HCT116 (cell line): Measurements from ENCODE around the gene CACNA1C. TPM values are rescaled to one million over a fixed set of nuclear protein-coding genes. Genes with fewer than 3 reads are reported as not detected.

ENCODE experiments used
- ATAC-seq: fragments of 200-7000 bp; cut with Tn5 transposase; 2 replicates; pipeline ENCODE4 v1.9.1; 2020; ENCODE audit warnings: mild to moderate bottlenecking, moderate library complexity
- BruUV-seq: library from RNA; stranded (reverse); fragments of 400-500 nt; replicated peaks from 2 replicates; lab custom pipeline; 2021; lab: Mats Ljungman, UMichigan
- CTCF ChIA-PET: fragments of 300-600 bp; sonication (Branson Sonifier 250); formaldehyde crosslinking; loops from one replicate; lab custom pipeline; 2021; ENCODE audit warnings: antibody characterized with exemption; lab: Charles Lee
- POLR2A ChIA-PET: fragments of 300-600, 350-600 bp; sonication (Branson Sonifier 250); formaldehyde crosslinking; loops from one replicate; lab custom pipeline; 2021; ENCODE audit warnings: antibody characterized with exemption; lab: Charles Lee
- RAD21 ChIA-PET, 2 experiments: fragments of 300-600 bp; sonication (Branson Sonifier 250); formaldehyde crosslinking; loops; one replicate each; lab custom pipeline; 2023; ENCODE audit warnings: low total read pairs in 2 of 2; ENCODE audit not compliant: uncharacterized antibody in 2 of 2, unreplicated experiment in 2 of 2, low non-redundant PET in 1 of 2; lab: Charles Lee
- DNase-seq: peaks from one replicate; pipeline ENCODE4 v3.0.0-alpha.2; 2010; ENCODE audit warnings: low read depth, low spot score
- H2AFZ ChIP-seq: fragments of 200-600 bp; shearing (Covaris generic), sonication (generic); 2 replicates; pipeline ENCODE4 v1.6.1; 2017; ENCODE audit warnings: low read depth, mixed run types, mixed read lengths, antibody characterized with exemption, low read length; ENCODE audit not compliant: poor library complexity, severe bottlenecking
- H3K27ac ChIP-seq: 2 replicates; pipeline ENCODE4 v1.5.1; 2012; ENCODE audit warnings: low read depth, low read length
- H3K27me3 ChIP-seq: fragments of 200-600 bp; sonication (generic); 2 replicates; pipeline ENCODE4 v1.6.1; 2016; ENCODE audit warnings: mixed run types, low read length, mixed read lengths; ENCODE audit not compliant: insufficient read depth
- H3K36me3 ChIP-seq, 2 experiments: fragments of 200-500 bp in 1 of 2; fragments of 200-600 bp in 1 of 2; sonication (Bioruptor generic) in 1 of 2; sonication (generic) in 1 of 2; 2 replicates each; pipeline versions ENCODE4 v1.5.1 to v1.6.1; 2014 to 2016; ENCODE audit warnings: low read length in 2 of 2, inconsistent platforms in 1 of 2, mixed read lengths in 1 of 2, mixed run types in 1 of 2; ENCODE audit not compliant: insufficient read depth in 2 of 2, control insufficient read depth in 1 of 2
- H3K4me1 ChIP-seq, 2 experiments: fragments of 200-600 bp in 1 of 2; sonication (generic) in 1 of 2; 2 replicates each; pipeline versions ENCODE4 v1.5.1 to v1.6.1; 2012 to 2017; ENCODE audit warnings: low read length in 2 of 2, inconsistent platforms in 1 of 2, mild to moderate bottlenecking in 1 of 2, mixed read lengths in 1 of 2, mixed run types in 1 of 2, moderate library complexity in 1 of 2; ENCODE audit not compliant: insufficient read depth in 2 of 2, control insufficient read depth in 1 of 2
- H3K4me2 ChIP-seq: fragments of 200-600 bp; sonication (generic); 2 replicates; pipeline ENCODE4 v1.6.1; 2017; ENCODE audit warnings: mixed run types, low read length, mixed read lengths
- H3K4me3 ChIP-seq, 2 experiments: fragments of 200-600 bp in 1 of 2; sonication (generic) in 1 of 2; replicated peaks in 1 of 2; 2 replicates each; pipeline ENCODE4 v1.5.1; 2011 to 2016; ENCODE audit warnings: low read length in 2 of 2, control low read depth in 1 of 2, low read depth in 1 of 2, mild to moderate bottlenecking in 1 of 2, mixed read lengths in 1 of 2, mixed run types in 1 of 2
- H3K79me2 ChIP-seq: fragments of 200-600 bp; sonication (generic); 2 replicates; pipeline ENCODE4 v1.6.1; 2017; ENCODE audit warnings: mild to moderate bottlenecking, mixed run types, low read length, moderate library complexity, mixed read lengths; ENCODE audit not compliant: insufficient read depth
- H3K9ac ChIP-seq: fragments of 200-600 bp; sonication (generic); 2 replicates; pipeline ENCODE4 v1.6.1; 2016; ENCODE audit warnings: low read length, mixed read lengths
- H3K9me2 ChIP-seq: fragments of 200-600 bp; sonication (generic), shearing (Covaris generic); 2 replicates; pipeline ENCODE4 v1.6.1; 2017; ENCODE audit warnings: mixed run types, mild to moderate bottlenecking, moderate library complexity; ENCODE audit not compliant: insufficient read depth
- H3K9me3 ChIP-seq, 2 experiments: fragments of 200-500 bp in 1 of 2; fragments of 200-600 bp in 1 of 2; sonication (Bioruptor generic) in 1 of 2; sonication (generic) in 1 of 2; 2 replicates each; pipeline ENCODE4 v1.6.1; 2014 to 2017; ENCODE audit warnings: low read length in 2 of 2, mixed read lengths in 2 of 2, inconsistent platforms in 1 of 2, low read depth in 1 of 2, mild to moderate bottlenecking in 1 of 2, mixed run types in 1 of 2, moderate library complexity in 1 of 2; ENCODE audit not compliant: control insufficient read depth in 1 of 2, insufficient read depth in 1 of 2
- H4K20me1 ChIP-seq: fragments of 200-600 bp; sonication (generic), shearing (Covaris generic); 2 replicates; pipeline ENCODE4 v1.6.1; 2017; ENCODE audit warnings: mixed run types, mild to moderate bottlenecking, moderate library complexity; ENCODE audit not compliant: insufficient read depth
- ATF3 ChIP-seq: IDR thresholded peaks from 2 replicates; pipeline ENCODE4 v1.6.1; 2012
- CBX3 ChIP-seq: IDR thresholded peaks from 2 replicates; pipeline ENCODE4 v1.6.1; 2012; ENCODE audit warnings: low read depth
- CEBPB ChIP-seq: IDR thresholded peaks from 2 replicates; pipeline ENCODE4 v1.6.1; 2012; ENCODE audit warnings: low read depth
- EGR1 ChIP-seq: IDR thresholded peaks from 2 replicates; pipeline ENCODE4 v1.6.1; 2012; ENCODE audit warnings: low read depth
- ELF1 ChIP-seq: IDR thresholded peaks from 2 replicates; pipeline ENCODE4 v1.6.1; 2012; ENCODE audit warnings: low read depth, borderline replicate concordance
- EZH2 ChIP-seq: fragments of 200-600 bp; sonication (generic); IDR thresholded peaks from 2 replicates; pipeline ENCODE4 v1.6.1; 2017; ENCODE audit warnings: antibody characterized with exemption, mixed run types
- EZH2phosphoT487 ChIP-seq: fragments of 200-600 bp; IDR thresholded peaks from 2 replicates; pipeline ENCODE4 v1.6.1; 2018; ENCODE audit warnings: antibody characterized with exemption, borderline replicate concordance
- FOSL1 ChIP-seq: IDR thresholded peaks from 2 replicates; pipeline ENCODE4 v1.6.1; 2012; ENCODE audit warnings: low read depth
- JUND ChIP-seq: IDR thresholded peaks from 2 replicates; pipeline ENCODE4 v1.6.1; 2012
- MAX ChIP-seq: IDR thresholded peaks from 2 replicates; pipeline ENCODE4 v1.6.1; 2012
- POLR2A ChIP-seq: IDR thresholded peaks from 2 replicates; pipeline ENCODE4 v1.7.0; 2011; ENCODE audit warnings: borderline replicate concordance; ENCODE audit not compliant: insufficient read depth, insufficient read length; ENCODE audit errors: extremely low read depth
- POLR2AphosphoS5 ChIP-seq: IDR thresholded peaks from 2 replicates; pipeline ENCODE4 v1.6.1; 2011; ENCODE audit warnings: mild to moderate bottlenecking, low read depth, low read length, moderate library complexity
- RAD21 ChIP-seq: IDR thresholded peaks from 2 replicates; pipeline ENCODE4 v1.6.1; 2012; ENCODE audit warnings: low read depth, mild to moderate bottlenecking
- REST ChIP-seq: IDR thresholded peaks from 2 replicates; pipeline ENCODE4 v1.6.1; 2012; ENCODE audit warnings: low read depth
- SP1 ChIP-seq: IDR thresholded peaks from 2 replicates; pipeline ENCODE4 v1.6.1; 2012; ENCODE audit warnings: low read depth
- SRF ChIP-seq: IDR thresholded peaks from 2 replicates; pipeline ENCODE4 v1.6.1; 2012; ENCODE audit warnings: low read depth
- TCF7L2 ChIP-seq: IDR thresholded peaks from 2 replicates; pipeline ENCODE4 v1.7.0; 2011; ENCODE audit warnings: borderline replicate concordance, inconsistent platforms; ENCODE audit not compliant: insufficient read depth, insufficient read length; ENCODE audit errors: extremely low read depth
- ZBTB33 ChIP-seq: IDR thresholded peaks from 2 replicates; pipeline ENCODE4 v1.6.1; 2011; ENCODE audit warnings: mild to moderate bottlenecking, low read length, moderate library complexity; ENCODE audit not compliant: insufficient replicate concordance; ENCODE audit errors: extremely low read depth
- ZFX ChIP-seq: fragments of 450-650 bp; IDR thresholded peaks from 2 replicates; pipeline ENCODE4 v1.6.1; 2017
- intact Hi-C: fragments of 100-400 bp; cut with micrococcal nuclease; formaldehyde crosslinking; loops from 2 replicates; pipeline ENCODE4 v1.10.0; 2022
- total RNA-seq: library from RNA; stranded (reverse); gene quantifications from one replicate; pipeline ENCODE4 v1.2.1, GENCODE V29; 2021; ENCODE audit not compliant: unreplicated experiment
- TF ChIP-seq, protein P1 (sequence below), 3 experiments: fragments of 200-600 bp in 1 of 3; sonication (generic) in 1 of 3; IDR thresholded peaks in 2 of 3; conservative IDR thresholded peaks in 1 of 3; 2 replicates each; pipeline ENCODE4 v1.5.1; 2012 to 2017; ENCODE audit warnings: low read depth in 2 of 3, low read length in 2 of 3, antibody characterized with exemption in 1 of 3, borderline replicate concordance in 1 of 3, control low read depth in 1 of 3, mild to moderate bottlenecking in 1 of 3, mixed read lengths in 1 of 3, mixed run types in 1 of 3, moderate library complexity in 1 of 3; ENCODE audit not compliant: insufficient read depth in 1 of 3

Gene CACNA1C
- total RNA-seq, 1 experiment from 2014 or later = 0.05 TPM

GRCh38 chr12:2057795-2058408, 5.1 kb downstream of the CACNA1C start:
- CTCF ChIA-PET = interaction anchor here (0.9 to 1.7 kb wide), 2 partner anchors 224 to 226 kb away, joined by 3 to 6 read pairs; no protein-coding TSS in a partner anchor
- no peak for DNase-seq
- no peak overlapping the region for H3K27ac ChIP-seq
- H4K20me1 ChIP-seq = no peaks in the 10 kb centered on the region
- H3K4me3 ChIP-seq = no peak overlapping the region
- H3K9me2 ChIP-seq = no peaks in the 10 kb centered on the region
- no peaks in the 10 kb centered on the region for H3K79me2 ChIP-seq
- H3K9ac ChIP-seq = no peak overlapping the region
- RAD21 ChIA-PET = no interaction called here
- POLR2A ChIA-PET = no interaction called here
- TF ChIP-seq EZH2 (no peak), CBX3 (no peak), MAX (no peak), TCF7L2 (no peak), ZFX (no peak), EZH2phosphoT487 (no peak), POLR2AphosphoS5 (no peak), REST (no peak), JUND (no peak), EGR1 (no peak), SRF (no peak), ATF3 (no peak), SP1 (no peak), POLR2A (no peak), ELF1 (no peak), FOSL1 (no peak), ZBTB33 (no peak), RAD21 (no peak), CEBPB (no peak)
- TF ChIP-seq, protein P1, sequence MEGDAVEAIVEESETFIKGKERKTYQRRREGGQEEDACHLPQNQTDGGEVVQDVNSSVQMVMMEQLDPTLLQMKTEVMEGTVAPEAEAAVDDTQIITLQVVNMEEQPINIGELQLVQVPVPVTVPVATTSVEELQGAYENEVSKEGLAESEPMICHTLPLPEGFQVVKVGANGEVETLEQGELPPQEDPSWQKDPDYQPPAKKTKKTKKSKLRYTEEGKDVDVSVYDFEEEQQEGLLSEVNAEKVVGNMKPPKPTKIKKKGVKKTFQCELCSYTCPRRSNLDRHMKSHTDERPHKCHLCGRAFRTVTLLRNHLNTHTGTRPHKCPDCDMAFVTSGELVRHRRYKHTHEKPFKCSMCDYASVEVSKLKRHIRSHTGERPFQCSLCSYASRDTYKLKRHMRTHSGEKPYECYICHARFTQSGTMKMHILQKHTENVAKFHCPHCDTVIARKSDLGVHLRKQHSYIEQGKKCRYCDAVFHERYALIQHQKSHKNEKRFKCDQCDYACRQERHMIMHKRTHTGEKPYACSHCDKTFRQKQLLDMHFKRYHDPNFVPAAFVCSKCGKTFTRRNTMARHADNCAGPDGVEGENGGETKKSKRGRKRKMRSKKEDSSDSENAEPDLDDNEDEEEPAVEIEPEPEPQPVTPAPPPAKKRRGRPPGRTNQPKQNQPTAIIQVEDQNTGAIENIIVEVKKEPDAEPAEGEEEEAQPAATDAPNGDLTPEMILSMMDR (IDR thresholded peaks at IDR 0.05 in 2 of 3, conservative IDR thresholded peaks at IDR 0.05 in 1 of 3; ENCODE audit: borderline replicate concordance in 1 of 3, insufficient read depth in 1 of 3, low read depth in 2 of 3, low read length in 2 of 3) = no peak
- TF ChIP-seq, all 23 proteins: peak for 0
- H3K9me3 ChIP-seq = no peaks in the 10 kb centered on the region
- BruUV-seq = no TSS peak
- no peak overlapping the region for H2AFZ ChIP-seq
- no peak overlapping the region for H3K4me2 ChIP-seq
- intact Hi-C loops = loop anchor here (1.0 kb wide), 2 partner anchors 226 to 525 kb away; no protein-coding TSS in a partner anchor
- no peaks in the 10 kb centered on the region for H3K4me1 ChIP-seq
- no peaks in the 10 kb centered on the region for H3K36me3 ChIP-seq
- no peak for ATAC-seq
- H3K27me3 ChIP-seq = peaks cover 22% of the 10 kb centered on the region; the same call in 1 of the 2 replicates
